ENCODE measurements around the gene CYP2A6. TPM values are rescaled to one million over a fixed set of nuclear protein-coding genes. Genes with fewer than 3 reads are reported as not detected.

CYP2A6 gene
- not detected in 2 replicates for total RNA-seq

GRCh38 chr19:40850277-40850676 lies at the start of gene CYP2A6:
TSS of gene CYP2A6 (minus strand) at chr19:40850447. CDS start at chr19:40850426, 21 bp downstream.

GRCh38 chr19:40882062-40882461 lies 31.8 kb upstream of the CYP2A6 start, which contains the start of gene CYP2A7:
TSS of gene CYP2A7 (minus strand) at chr19:40882231. CDS start at chr19:40882210, 21 bp downstream.

GRCh38 chr19:40798683-40799557 lies 51.3 kb downstream of the CYP2A6 start, which contains the start of gene EGLN2:
TSS of gene EGLN2 (plus strand) at chr19:40799191. CDS start at chr19:40800573, 1,382 bp downstream.

Other genes with a start within 250 kb of the CYP2A6 start
- 9.7 and 16.6 TPM in 2 replicates for gene LTBP4, start 249.1 kb downstream of the CYP2A6 start, total RNA-seq
- gene NUMBL, start 159.8 kb downstream of the CYP2A6 start, total RNA-seq: 36.5 and 40.9 TPM in 2 replicates
- gene COQ8B, start 133.6 kb downstream of the CYP2A6 start, total RNA-seq: 28.9 and 40.7 TPM in 2 replicates
- 17.5 and 23.2 TPM in 2 replicates for gene ITPKC, start 133.3 kb downstream of the CYP2A6 start, total RNA-seq
- 1.1 and 2.0 TPM in 2 replicates for gene ACTMAP, start 100.0 kb downstream of the CYP2A6 start, total RNA-seq
- gene SNRPA, start 99.2 kb downstream of the CYP2A6 start, total RNA-seq: 33.7 and 55.4 TPM in 2 replicates
- gene MIA, start 74.9 kb downstream of the CYP2A6 start, total RNA-seq: not detected in 2 replicates
- 11.7 and 19.9 TPM in 2 replicates for gene RAB4B, start 72.2 kb downstream of the CYP2A6 start, total RNA-seq
- gene EGLN2, start 51.3 kb downstream of the CYP2A6 start, total RNA-seq: 101 and 103 TPM in 2 replicates
- not detected in 2 replicates for gene CYP2A7, start 31.8 kb upstream of the CYP2A6 start, total RNA-seq
- gene CYP2B6, start 140.8 kb upstream of the CYP2A6 start, total RNA-seq: not detected in 2 replicates
- not detected in 2 replicates for gene CYP2A13, start 238.0 kb upstream of the CYP2A6 start, total RNA-seq